ENCODE measurements around the gene RPS16. TPM values are rescaled to one million over a fixed set of nuclear protein-coding genes. Genes with fewer than 3 reads are reported as not detected.
A peak's percentile ranks its signal among the peaks of the same experiment; 100 is the strongest.
"Not testable (repeated sequence)": the region's sequence is repeated elsewhere in the genome, so short reads cannot be mapped to it uniquely, and the experiment has no call there.

The RPS16 gene
- total RNA-seq, 1 donor from 2014 or later: 1,176 TPM

DNA sequence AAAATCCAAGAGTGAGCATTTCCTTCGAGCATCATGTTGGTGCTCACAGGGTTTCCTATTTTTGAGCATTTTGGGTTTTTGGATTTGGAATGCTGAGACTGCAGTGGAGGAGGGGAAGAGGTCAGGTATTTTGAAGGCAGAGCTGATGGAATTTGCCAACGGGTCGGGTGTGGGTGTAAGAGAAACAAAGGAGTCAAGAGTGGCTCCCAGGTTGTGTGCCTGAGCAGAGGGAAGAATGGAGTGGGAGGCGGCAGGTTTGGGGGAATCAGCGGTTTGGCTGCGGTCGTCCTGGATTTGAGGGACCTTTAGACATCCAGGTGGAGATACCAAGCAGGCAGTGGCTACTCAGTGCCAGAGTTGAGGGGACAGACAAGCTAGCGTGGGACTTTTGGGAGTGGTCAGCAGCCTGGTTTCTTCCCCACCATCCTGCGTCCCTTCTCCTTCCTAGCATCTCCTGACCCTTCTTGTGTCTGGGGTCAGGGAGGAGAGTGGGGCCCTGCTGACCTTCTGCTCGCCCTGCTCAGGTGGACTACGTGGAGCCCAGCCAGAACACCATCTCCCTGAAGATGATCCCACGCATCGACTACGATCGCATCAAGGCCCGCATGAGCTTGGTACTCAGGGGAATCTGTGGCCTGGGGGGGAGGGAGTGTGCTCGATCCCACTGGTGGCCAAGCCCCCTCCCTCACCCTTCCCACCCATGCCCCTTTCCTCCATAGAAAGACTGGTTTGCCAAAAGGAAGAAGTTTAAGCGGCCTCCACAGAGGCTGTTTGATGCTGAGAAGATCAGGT lies 30.4 kb upstream of the RPS16 start:
- ATAC-seq (ENCODE audit: poor library complexity) (no peak), DNase-seq (no peak)
- intact Hi-C loops (cut with DNase I): no loop called here

GRCh38 chr19:39463403-39463802 lies 27.7 kb upstream of the RPS16 start:
- DNase-seq (no peak), ATAC-seq (ENCODE audit: poor library complexity) (no peak)
- intact Hi-C loops (cut with DNase I): no loop called here

DNA sequence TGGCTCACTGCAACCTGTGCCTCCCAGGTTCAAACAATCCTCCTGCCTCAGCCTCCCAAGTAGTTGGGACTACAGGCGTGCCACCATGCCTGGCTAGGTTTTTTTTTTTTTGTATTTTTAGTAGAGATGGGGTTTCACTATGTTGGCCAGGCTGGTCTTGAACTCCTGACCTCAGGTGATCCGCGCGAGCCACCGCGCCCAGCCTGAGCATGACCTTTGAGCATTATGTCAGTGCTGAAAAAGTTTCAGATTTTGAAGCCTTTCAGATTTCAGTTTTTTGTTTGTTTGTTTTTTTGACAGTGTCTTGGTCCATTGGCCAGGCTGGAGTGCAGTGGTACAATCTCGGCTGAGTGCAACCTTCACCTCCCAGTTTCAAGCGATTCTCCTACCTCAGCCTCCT lies 15.5 kb upstream of the RPS16 start:
- intact Hi-C loops (cut with DNase I); DNase-seq; ATAC-seq (ENCODE audit: poor library complexity): not testable (repeated sequence)

- intact Hi-C loops (cut with DNase I): no loop called here
- no peak for DNase-seq
- ATAC-seq (ENCODE audit: poor library complexity): no peak
Measured at GRCh38 chr19:39449116-39449797, 13.5 kb upstream of the RPS16 start.

DNA sequence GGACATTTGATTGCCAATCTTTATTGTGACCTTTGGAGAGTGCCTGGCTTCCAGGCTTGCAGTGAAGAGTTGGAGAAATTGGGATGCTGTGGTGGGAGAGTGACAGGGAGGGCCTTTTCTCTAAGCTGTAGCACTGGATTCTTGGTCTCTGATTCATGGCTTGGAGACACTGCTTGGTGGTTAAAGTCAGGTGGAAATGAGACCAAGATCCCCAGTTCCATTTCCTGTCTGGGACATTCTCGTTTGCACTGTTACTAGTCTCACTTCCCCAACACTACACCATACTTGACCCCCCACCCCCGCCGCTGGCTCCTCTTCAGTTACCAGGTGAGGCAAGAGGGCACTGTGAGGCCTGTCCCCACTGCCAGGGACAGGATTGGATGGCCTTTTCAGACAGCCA lies 12.5 kb upstream of the RPS16 start:
- DNase-seq (no peak), ATAC-seq (ENCODE audit: poor library complexity) (no peak)
- intact Hi-C loops (cut with DNase I): no loop called here

- DNase-seq: no peak
- intact Hi-C loops (cut with DNase I): no loop called here
Measured at GRCh38 chr19:39446365-39447084, 10.8 kb upstream of the RPS16 start.

DNA sequence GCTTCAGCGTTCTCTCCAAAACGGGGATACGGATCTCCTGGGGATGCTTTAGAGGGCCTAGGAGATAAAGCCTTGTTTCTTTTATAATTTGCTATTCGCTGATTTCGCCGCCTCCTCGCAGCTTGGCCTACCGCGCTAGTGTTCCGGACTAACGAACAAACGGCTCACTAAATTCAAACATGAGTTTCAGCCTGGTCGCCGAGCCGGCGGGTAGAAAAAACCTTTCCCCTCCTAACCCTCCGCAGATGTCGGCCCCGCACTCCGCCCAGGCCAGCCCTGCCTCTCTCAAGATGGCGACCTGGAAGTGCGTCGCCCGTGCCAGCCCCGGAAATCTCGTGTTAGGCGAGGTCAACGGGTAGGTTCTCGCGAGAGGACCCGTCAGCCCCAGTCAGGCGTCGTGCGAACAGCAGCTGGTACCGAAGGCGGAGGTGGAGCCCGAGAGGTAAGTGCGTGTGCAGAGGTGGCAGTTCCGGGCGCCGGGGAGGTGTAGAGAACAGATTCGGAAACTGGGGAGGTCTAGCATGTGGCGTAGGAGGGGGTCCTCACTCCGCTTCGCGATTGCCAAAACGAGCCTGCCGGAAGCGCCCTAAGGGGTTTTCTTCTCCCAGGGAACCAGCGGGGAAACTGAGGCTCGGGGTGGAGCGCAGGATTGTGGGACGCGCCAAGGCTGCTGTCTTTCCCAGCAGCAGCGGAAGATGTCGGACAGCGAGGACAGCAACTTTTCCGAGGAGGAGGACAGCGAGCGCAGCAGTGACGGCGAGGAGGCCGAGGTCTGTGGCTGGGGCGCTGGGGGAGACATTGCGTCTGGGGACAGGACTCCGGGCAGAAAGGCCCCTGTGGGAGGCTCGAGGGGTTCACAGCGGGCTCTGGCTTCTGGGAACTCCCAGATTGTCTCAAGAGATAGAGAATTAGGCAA lies 9.7 kb upstream of the RPS16 start, which contains the start of gene SUPT5H:
SUPT5H (plus strand) TSS at position 387 of the 916 bp plus-strand sequence; CDS start at position 696, 309 bp downstream.
- peak; percentile 98 for DNase-seq
- ATAC-seq (ENCODE audit: poor library complexity): peak; percentile 99
- intact Hi-C loops (cut with DNase I): no loop called here

More at GRCh38 chr19:39446365-39447084, 10.8 kb upstream of the RPS16 start:
- ATAC-seq (ENCODE audit: poor library complexity): no peak

GRCh38 chr19:39444598-39445195 lies 8.9 kb upstream of the RPS16 start:
- intact Hi-C loops (cut with DNase I): no loop called here
- DNase-seq (no peak), ATAC-seq (ENCODE audit: poor library complexity) (peak; percentile 13)

DNA sequence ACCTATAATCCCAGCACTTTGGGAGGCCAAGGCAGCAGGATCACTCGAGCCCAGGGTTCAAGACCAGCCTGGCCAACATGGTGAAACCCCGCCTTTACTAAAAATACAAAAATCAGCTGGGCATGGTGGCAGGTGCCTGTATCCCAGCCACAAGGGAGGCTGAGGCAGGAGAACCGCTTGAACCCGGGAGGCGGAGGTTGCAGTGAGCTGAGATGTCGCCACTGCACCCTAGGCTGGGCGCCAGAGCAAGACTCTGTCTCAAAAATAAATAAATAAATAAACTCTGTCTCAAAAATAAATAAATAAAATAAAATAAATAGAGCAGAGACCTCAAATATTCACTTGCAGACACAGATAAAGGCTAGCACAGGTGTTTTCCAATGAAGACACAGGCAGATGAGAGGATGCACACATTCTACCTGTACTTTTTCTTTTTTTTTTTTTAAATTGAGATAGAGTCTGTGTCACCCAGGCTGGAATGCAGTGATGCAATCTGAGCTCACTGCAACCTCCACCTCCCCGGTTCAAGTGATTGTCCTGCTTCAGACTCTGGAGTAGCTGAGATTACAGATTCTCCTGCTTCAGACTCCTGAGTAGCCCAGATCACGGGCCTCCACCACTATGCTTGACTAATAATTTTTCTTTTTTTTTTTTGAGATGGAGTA lies 2.7 kb upstream of the RPS16 start:
- no peak for ATAC-seq (ENCODE audit: poor library complexity)

DNA sequence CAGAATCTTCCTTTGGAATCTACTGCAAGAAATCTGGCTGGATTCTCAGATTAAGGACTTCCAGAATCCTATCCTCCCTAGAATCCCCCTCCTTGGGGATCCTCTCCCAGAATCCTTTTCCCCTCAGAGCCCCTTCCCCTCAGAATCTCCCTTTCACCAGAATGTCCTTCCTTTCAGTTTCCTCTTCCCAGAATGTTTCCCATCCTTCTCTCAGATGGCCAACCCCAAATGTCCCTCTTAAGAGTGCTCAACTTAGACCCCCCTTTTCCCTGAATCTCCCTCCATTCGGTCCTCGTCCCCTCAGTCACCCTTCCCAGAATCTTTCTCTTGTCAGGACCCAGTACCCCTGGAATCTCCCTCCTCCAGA lies 584 bp upstream of the RPS16 start:
- no peak for DNase-seq
- ATAC-seq (ENCODE audit: poor library complexity): no peak
- intact Hi-C loops (cut with DNase I): loop anchor here (5.0 kb wide), 1 partner anchor 106 kb away; the partner anchor contains the start of gene EID2

More for the DNA sequence above, 2.7 kb upstream of the RPS16 start:
- intact Hi-C loops (cut with DNase I): loop anchor here (5.0 kb wide), 1 partner anchor 104 kb away; the partner anchor contains the start of gene EID2
- DNase-seq: no peak

- ATAC-seq (ENCODE audit: poor library complexity) (no peak), DNase-seq (no peak)
- intact Hi-C loops (cut with DNase I): loop anchor here (5.0 kb wide), 1 partner anchor 108 kb away; the partner anchor contains the start of gene EID2
Measured at GRCh38 chr19:39434123-39435076, 1.3 kb downstream of the RPS16 start.

DNA sequence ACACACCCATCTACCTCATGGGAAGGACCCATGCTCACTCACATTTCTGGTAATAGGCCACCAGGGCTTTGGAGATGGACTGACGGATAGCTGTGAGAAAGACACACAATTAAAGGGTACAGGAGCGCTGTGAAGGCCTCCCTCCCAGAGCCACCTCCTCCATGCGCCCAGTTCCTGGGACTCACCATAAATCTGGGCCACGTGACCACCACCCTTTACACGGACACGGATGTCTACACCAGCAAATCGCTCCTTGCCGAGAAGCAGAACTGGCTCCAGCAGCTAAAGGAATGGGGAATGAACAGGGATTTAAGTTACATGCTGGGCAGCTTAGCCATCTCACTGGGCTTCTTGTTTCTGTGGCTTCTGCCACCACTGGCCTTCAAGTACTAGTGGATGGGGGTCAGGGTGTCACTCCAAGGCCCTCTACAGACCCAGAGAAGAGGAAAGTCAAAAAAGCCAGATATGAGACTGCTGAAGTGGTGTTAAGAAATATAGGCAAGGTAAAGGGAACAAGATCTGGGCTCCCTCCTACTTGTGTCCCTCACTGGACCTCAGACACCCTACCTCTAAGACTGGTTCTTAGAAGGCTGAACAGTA lies 2.2 kb downstream of the RPS16 start:
- ATAC-seq (ENCODE audit: poor library complexity) (no peak), DNase-seq (no peak)
- intact Hi-C loops (cut with DNase I): no loop called here

GRCh38 chr19:39432677-39433025 lies 3.1 kb downstream of the RPS16 start:
- ATAC-seq (ENCODE audit: poor library complexity) (no peak), DNase-seq (no peak)
- intact Hi-C loops (cut with DNase I): no loop called here

DNA sequence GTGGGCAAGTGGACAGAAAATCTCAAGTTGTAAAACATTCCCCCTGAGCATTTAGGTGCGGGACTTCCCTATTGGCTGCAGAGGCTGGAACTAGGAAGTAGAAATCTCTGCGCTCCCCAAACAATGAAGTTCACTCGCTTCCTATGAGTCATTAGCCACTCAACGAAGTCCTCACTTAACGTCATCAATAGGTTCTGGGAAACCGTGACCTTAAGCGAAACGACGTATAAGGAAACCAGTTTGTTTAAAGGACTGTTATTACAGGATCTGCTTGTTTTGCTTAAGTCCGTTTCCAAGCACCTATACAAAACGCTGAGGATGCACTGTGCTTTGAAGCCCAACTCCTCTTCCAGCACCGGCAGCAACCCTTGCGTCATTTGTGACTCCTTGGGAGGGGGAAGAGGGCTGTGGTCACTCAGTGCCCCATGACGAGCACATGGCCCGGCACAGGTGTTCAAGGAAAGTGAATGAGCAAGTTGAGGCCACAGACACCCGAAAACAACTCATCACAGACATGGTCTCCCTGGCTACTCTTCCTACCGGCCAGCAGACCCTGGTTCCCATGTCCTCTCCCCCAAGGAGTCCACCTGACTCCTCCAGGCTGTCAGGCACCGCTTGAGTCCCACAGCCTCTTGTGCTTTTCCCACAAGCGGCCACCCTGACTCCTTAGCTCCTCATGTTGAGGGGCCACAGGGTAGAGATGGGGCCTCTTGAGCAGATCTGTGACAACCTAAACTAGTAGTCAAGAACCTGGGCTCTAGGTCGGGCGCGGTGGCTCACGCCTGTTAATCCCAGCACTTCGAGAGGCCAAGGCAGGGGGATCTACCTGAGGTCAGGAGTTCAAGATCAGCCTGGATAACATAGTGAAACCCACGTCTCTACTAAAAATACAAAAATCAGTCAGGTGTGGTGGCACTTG lies 4.8 kb downstream of the RPS16 start:
- no peak for DNase-seq
- ATAC-seq (ENCODE audit: poor library complexity): no peak

More for the DNA sequence above, 4.8 kb downstream of the RPS16 start:
- intact Hi-C loops (cut with DNase I): no loop called here

Data from Right ventricle myocardium superior (tissue), 1 donor.